HG03108 (cell line): ENCODE data around the gene GMFB.

Experiments
- ATAC-seq: cut with Tn5 transposase; IDR thresholded peaks from one replicate; pipeline ENCODE4 v1.9.1; 2021; ENCODE audit warnings: moderate library complexity; ENCODE audit not compliant: unreplicated experiment

GMFB gene

DNA sequence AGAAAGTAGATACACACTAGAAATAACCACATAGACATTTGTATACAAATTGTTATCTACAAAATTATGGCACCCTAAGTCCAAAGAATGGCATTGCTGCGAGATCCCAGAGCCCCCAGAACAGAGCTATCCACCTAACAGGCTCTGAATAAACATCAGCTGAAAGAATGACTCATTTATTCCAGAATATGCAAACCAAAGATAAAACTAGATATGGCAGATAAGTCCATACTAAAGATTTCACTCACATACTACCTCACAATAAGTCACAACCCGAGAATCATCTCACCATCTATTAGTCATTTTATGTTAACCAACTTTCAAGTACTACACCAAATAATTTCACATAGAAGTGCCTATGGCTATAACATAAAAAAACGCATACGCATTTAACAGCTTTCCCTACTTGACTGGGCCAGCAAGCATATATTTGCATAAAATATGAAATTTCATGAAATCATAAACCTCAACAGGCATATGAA lies 53.2 kb downstream of the GMFB start:
- peak; percentile 51 for ATAC-seq

DNA sequence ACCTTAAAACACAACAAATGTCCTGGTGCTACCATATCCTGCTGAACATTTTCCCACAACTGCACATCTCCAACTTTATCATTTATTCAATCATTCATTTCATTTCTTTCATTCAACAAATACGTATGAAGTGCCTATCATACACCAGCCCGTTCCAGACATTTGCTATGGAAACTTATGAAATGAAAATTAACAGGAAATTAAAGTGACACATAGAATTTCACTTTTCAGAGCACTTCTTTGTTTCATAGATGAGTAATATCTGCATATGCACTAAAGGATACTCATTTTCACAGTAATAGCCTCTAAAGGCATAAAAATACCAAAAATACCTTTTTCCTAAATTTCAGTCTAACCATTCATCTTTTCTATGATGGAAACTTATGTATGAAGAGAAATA lies 60.3 kb downstream of the GMFB start:
- no peak for ATAC-seq

DNA sequence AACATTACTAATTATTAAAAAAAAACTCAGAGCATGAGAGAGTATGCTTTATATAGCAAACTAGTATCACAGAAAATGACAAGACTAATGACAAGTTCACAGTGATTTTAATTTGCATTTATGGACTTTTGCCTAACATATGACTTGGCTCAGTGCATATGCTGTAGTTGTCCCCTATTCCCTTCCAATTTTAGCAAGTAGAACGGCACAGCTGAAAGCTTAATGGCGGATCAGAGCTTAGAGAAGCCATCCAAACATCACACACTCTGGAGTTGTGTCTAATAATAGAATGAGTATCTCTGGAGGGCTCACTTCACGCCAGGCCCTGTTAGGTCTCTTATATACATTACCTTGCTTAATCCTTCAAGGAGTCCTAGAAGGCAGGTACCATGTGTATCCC lies 60.9 kb downstream of the GMFB start:
- ATAC-seq = no peak

DNA sequence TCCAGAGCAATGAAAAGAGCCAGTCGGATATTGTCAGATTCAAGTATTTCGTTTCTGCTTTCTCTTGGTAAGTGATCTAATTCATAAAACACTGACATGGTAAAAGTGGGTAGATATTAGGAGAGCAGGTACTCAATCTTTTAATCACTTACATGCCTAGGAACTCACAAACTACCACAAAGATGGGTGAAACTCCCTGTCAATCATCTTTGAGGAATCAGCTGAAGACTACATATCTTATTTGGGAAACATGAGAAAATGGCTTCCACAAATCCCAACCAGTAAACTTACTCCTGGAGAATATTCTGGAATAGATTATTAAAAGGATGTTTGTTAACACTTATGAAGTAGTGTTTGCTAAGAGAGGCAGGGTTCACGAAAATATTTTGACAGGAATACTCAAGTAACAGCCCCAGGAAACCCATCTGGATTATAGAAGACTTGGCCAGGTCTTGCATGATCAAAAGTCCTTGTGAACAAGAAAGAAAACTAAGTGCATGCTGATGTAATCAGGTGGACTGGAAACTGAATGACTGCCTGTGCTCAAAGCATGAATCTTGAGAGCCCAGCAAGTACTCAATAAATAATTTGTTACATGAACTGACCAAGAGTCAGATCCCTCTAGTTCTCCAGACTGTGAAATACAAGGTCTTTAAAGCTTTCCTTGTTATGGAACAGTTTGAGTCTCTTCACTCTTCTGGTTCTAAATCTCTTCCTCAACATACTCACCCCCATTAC lies 63.1 kb downstream of the GMFB start:
- ATAC-seq = no peak

DNA sequence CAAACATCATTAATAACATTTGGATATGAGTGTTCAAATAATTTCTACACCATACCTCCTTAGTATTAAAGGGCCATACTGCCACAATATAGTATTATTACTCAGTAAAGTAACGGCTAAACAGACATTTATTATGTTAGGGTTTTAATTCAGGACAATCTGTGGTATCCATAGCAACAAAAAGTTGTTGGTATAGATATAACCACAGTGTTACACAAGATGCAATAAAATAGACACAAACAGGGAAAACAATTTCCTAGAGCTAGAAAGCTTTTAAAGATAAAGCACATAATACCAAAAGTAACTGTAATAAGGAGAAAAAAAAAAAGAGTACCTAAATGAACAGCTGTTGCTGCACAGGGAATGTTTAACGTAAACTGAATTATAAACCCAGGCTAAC lies 63.7 kb downstream of the GMFB start:
- ATAC-seq = no peak
